HG02870 (cell line): Measurements from ENCODE around the gene FAM83C.
A peak's percentile ranks its signal among the peaks of the same experiment; 100 is the strongest.

Source experiments
- ATAC-seq: cut with Tn5 transposase; IDR thresholded peaks from one replicate; pipeline ENCODE4 v1.9.1; 2021; ENCODE audit warnings: mild to moderate bottlenecking, moderate library complexity; ENCODE audit not compliant: unreplicated experiment

Gene FAM83C

GRCh38 chr20:35284992-35285805 is 7.0 kb downstream of the FAM83C start:
- peak; percentile 7 for ATAC-seq

- peak; percentile 81 for ATAC-seq
Observed at GRCh38 chr20:35284267-35284991, 7.8 kb downstream of the FAM83C start, which contains the start of gene EIF6. TSS of gene EIF6 (minus strand) at chr20:35284772. CDS start at chr20:35284487, 285 bp downstream.

GRCh38 chr20:35283441-35284266 is 8.6 kb downstream of the FAM83C start:
- peak; percentile 22 for ATAC-seq

GRCh38 chr20:35281506-35282101 is 10.6 kb downstream of the FAM83C start:
- ATAC-seq, result no peak

GRCh38 chr20:35280523-35280922 is 11.7 kb downstream of the FAM83C start:
- ATAC-seq, result no peak

GRCh38 chr20:35279533-35280174 is 12.6 kb downstream of the FAM83C start:
- no peak for ATAC-seq

- no peak for ATAC-seq
Observed at GRCh38 chr20:35279040-35279439, 13.2 kb downstream of the FAM83C start.

GRCh38 chr20:35277531-35278395 is 14.5 kb downstream of the FAM83C start, which contains the start of gene MMP24OS:
TSS of gene MMP24OS (minus strand) at chr20:35278122. CDS start at chr20:35277929, 193 bp downstream.
- ATAC-seq, result peak; percentile 84

GRCh38 chr20:35277127-35277526 is 15.1 kb downstream of the FAM83C start:
- no peak for ATAC-seq

- ATAC-seq, result no peak
Observed at GRCh38 chr20:35276408-35276807, 15.8 kb downstream of the FAM83C start.

- ATAC-seq, result no peak
Observed at GRCh38 chr20:35275741-35276251, 16.4 kb downstream of the FAM83C start.

- ATAC-seq, result no peak
Observed at GRCh38 chr20:35274172-35275092, 17.8 kb downstream of the FAM83C start.

GRCh38 chr20:35273449-35274171 is 18.6 kb downstream of the FAM83C start:
- no peak for ATAC-seq

GRCh38 chr20:35271904-35272303 is 20.3 kb downstream of the FAM83C start:
- ATAC-seq, result no peak

GRCh38 chr20:35271073-35271882 is 20.9 kb downstream of the FAM83C start:
- ATAC-seq, result no peak
